NCI-H2029 (cell line): ENCODE measurements around the gene EXOC6.
"Not testable (repeated sequence)": the region's sequence is repeated elsewhere in the genome, so short reads cannot be mapped to it uniquely, and the experiment has no call there.

ENCODE experiments used
- DNase-seq: peaks from one replicate; lab custom pipeline; 2025; lab: John Stamatoyannopoulos, UW

EXOC6 gene

DNA sequence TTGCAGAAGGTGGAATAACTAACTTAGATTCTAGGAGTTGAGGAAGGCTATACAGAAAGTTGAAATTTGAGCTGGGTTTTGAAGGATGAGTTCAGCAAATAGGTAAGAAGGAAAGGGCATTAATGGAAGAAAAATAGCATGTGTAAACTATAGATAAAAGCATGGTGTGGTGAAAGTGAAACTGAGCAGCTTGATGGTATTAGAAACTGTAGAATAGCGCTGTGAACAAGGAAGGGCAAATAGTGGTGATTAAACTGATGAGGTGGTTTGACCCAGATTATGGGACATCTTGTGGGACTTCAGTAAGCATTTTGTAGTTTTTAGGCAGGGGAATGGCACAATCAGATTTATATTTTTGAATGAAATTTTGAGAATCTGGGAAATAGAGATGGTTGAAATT is 90.5 kb downstream of the EXOC6 start:
- DNase-seq: no peak

DNA sequence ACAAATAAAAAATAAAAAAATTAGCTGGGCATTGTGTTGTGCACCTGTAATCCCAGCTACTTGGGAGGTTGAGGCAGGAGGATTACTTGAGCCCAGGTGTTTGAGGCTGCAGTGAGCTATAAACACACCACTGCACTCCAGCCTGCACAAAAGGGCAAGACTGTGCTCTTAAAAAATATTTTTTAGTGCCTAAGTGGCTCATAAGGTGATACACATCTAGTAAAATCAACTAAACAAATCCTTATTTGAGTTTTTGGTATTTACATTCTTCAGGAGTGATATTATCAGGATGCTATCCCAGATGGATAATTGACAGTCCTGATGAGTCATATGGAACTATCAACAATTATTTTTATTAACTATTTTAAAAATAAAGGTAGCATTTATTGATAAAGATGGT is 93.9 kb downstream of the EXOC6 start:
- no peak for DNase-seq

DNA sequence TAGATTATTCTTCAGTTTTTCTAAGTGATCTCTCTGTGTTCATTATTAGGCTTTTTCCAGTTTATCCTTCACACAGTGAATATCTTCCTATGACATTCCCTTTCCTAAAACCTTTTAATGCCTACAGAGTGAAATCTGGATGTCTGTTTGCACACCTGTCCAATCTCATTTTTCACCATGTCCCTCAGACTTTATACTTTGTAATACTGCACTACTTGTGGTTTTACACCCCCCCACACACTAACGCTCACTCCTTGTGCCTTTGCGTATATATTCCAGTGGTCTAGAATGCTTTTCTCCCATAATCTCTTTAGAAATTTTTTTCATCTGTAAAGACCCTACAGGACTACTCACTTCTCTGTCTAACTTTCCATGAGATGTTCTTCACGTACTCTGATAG is 98.2 kb downstream of the EXOC6 start:
- DNase-seq: no peak

DNA sequence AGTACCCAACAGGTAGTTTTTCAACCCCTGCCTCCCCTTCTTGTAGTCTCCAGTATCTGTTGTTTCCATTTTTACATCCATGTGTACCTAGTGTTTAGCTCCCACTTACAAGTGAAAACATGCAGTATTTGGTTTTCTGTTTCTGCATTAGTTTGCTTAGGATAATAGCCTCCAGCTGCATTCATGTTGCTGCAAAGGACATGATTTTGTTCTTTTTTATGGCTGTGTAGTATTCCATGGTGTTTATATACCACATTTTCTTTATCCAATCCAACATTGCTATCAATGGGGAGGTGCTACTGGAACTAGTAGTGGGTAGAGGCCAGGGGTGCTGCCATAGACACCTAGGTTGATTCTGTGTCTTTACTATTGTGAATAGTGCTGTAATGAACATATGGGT is 104.3 kb downstream of the EXOC6 start:
- not testable (repeated sequence) for DNase-seq

DNA sequence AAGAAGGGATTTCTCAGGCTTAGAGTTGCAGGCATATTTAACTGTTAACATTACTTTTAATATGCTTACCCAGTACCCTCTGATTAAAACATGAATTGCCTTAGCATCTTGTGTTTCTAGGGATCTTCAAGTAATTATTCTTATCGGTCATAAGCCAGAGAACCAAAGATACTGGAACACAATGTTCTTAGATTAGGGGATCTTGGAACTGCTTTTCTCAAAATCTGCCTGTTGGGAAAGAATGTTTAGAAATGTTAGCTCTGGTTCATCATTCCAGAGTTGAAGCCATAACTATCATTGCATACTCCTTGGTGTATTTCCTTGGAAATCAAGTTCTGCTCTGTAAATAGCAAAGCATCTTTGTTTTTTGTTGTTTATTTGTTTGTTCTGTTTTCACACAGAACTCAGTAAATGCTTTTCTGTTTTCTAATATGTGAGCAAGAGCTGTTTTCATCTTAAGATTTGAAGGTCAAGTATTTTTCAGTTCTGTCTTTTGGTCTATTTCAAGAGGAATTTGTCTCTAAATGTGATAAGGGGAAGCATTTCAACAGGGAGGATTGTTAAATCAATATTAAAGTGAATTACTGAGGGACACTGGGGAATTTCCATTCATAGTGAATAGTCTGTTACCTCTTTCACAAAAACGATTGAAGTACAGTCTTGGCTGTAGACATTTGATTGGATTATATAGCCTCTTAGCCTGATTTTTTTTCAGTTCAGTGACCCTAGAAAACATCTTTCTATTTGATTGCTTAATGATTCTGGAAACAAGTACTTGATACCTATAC is 109.1 kb downstream of the EXOC6 start:
- DNase-seq: no peak

DNA sequence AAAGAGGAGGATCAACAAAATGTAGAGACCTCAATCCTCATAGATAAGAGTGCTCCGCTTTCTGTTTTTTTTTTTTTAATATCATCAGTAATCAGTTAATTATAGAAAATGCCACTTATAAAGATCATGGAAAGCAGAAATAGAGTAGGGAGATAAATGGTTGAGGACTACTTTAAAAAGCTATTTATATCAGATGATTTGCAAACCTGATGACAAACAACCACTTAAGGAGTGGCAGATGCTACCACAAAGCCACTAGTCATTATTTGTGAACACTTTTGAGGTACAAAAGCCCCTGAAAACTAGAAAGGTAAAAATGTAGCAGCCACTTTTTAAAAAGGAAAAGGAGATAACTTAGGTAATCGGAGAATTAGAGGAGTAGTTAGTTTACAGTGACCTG is 113.3 kb downstream of the EXOC6 start:
- no peak for DNase-seq

DNA sequence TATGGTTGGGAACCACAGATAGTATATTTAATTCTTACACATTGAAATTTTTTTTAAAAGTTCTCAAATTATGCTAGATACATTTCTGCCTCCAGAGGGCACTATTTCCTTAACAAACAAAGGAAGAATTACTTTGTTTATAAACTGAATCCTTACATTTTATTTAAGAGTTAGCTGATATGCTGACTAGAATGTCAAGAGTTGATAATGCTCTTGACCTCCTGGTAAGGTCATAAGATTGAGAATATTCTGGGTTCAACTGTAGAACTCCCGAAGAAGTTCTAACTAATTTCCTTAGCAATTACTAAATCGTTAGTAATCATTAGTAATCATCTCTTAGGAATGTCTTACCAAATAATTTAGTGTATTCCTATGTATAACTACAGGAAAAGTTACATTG is 117.0 kb downstream of the EXOC6 start:
- DNase-seq: no peak

DNA sequence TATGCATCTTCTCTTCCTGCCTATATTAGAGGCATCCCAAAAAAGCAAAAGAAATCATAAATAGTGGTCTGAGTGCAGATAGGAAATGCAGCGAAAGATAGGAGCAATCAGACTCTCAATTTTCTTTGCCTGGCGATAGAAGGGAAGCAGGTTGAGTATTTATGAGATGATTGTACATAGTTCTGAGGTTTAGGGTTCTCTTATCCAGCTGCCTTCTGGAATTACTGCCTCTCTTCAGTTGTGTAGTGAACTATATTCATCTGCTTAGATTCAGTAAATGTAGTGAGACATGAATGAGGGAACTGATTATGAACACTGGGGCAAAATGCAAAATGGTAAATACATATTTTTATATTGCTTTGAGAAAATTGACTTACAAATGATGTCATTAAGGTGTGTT is 119.3 kb downstream of the EXOC6 start:
- DNase-seq: no peak

DNA sequence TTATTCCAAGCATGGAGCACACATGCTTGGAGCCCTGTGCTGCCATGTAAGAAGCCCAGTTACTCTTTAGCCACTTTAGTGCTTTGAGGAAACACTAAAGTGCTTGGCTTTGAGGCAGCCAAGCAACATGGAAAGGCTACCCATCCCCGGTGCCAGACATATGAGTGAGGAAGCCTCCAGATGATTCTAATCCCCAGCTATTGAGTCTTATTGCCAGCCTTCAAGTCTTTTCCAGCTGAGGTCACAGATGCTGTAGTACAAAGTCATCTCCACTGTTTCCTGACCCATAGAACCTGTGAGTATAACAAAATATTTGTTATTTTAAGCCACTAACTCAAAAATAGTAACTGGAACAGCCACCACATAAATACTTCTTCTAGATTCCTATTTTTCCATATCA is 120.8 kb downstream of the EXOC6 start:
- no peak for DNase-seq

DNA sequence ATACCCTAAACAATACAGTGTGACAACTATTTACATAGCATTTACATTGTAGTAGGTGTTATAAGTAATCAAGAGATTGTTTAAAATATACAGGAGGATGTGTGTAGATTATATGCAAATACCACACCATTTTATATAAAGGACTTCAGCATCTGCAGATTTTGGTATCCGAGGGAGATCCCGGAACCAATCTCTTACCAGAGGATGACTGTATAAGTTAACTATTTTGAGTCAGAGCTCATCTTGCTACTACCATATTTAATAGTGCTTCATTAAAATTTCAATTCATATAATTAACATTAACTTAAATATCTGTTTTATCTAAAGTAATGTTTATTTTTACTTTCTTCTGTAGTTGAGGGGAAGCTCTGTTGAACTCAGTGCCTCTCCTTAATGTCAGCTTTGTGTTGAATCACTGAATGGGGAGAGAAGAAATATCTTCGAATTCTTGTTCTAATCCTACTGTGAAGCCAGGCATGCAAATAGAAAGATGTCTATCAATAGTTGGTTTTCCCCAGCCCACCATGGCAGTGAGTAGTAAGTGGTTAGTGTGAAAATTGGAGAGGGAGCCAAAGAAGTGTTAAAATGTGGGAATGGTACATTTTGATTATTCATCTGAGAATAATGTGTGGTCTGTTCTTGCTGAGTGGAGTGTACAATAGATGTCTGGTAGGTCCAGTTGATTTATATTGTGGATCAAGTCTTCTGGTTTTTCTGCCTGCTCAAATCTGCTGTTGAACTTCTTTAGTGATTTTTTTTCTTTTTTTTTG is 122.2 kb downstream of the EXOC6 start:
- no peak for DNase-seq

DNA sequence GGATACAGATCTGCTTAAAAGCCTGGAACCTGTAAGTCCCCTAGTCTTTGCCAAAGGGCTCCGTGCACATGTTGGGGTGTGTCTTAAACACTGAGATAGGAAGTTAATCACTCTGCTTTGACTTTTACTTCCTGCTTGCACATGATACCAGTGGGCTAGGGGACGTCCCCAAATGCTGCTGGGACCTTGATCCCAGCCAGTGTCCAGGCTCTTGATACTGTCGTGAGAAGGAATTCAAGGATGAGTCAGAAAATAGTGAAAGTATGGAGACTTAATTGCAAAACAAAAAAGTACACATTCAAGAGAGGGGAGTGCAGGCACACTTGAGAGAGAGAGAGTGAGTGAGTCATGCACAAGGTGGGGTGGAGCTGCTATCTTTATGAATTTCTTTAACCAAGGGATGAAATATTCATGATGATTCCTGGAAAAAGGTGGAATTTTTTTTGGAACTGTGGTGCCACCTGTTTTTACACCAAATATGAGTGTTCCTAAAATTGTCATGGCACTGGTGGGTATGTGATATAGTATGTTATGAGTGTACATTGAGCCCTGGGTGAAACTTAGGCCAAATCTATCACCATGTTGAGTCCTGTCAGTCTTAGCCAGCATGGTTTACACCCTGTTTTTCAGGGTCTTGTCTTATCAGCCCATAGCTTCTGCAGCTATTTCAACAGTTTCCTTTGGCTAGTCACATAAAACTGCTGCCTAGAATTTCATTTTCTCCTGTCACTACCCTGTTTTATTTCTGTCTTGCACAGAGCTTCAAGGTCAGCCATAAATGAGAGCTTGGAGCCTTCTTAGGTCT is 123.9 kb downstream of the EXOC6 start:
- no peak for DNase-seq

DNA sequence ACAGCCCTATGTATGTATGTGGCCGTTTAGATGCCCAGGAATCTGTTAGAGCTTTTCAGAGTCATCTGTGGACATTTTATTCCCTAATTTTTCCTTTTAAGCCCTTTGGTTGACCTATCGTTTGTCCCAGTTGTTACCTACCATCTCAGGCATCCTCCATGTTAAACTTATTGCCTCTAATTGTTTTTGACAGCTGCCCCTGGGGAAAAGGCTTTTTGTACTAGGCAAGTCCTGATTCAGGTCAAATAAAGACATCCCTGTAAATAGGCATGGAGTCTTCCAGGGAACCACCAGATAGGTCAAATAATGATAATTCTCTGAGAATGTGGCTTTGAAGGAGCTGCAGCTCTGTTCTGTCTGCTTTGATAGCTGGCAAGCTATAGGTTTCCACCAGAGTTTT is 124.6 kb downstream of the EXOC6 start:
- DNase-seq: no peak

DNA sequence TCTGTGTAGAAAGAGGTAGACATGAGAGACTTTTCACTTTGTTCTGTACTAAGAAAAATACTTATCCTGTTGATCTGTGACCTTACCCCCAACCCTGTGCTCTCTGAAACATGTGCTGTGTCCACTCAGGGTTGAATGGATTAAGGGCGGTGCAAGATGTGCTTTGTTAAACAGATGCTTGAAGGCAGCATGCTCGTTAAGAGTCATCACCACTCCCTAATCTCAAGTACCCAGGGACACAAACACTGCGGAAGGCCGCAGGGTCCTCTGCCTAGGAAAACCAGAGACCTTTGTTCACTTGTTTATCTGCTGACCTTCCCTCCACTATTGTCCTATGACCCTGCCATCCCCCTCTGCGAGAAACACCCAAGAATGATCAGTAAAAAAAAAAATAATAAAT is 128.0 kb downstream of the EXOC6 start:
- DNase-seq: not testable (repeated sequence)

DNA sequence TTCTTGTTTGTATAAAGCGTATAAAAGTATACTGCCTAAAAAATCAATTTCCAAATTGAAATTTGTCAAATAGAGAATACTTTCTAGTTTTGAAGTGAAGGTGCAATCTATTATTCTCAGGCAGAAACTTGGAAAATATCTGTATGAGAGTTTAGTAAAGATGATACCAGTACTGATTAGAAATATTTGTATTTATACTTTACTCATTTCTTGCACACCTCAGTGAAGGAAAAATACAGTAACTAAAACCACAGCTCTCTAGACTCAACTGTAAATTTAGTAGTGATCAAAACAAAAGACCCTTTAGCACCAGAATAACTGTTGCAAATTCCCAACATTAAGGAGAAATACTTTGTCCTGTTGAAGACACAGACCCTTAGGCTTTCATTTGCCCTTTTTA is 140.9 kb downstream of the EXOC6 start:
- no peak for DNase-seq

DNA sequence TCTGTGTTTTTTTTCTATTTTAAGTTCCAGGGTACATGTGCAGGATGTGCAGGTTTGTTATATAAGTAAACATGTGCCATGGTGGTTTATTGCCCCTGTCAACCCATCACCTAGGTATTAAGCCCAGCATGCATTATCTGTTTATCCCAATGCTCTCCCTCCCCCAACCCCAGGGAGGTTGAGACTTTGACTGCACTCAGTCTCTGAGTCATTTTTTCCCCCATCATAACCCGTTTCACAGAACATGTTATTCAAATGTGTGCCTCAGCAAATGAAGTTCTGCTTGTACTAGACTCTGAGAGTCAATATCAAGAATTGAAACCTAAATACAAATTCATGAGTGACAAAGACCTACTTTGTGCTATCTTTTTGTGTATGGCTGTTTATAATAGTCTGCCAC is 142.3 kb downstream of the EXOC6 start:
- no peak for DNase-seq

DNA sequence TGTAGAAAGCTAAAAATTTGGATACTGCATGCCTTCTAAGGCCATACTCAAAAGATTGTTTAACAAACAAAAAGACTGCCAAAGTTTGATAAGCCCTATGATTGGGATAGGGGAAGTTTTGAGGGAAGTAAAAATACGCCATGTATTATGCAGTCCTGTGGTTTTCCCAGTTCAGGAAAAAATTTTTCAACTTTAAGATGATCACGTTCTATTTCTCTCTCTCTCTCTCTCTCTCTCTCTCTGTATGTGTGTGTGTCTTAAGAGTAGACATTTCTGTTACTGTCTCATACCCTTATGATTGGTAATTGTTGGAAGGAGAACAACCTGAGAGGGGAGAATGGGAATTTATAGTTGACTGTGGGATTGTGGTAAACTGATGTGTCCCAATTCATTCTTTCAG is 143.2 kb downstream of the EXOC6 start:
- no peak for DNase-seq

DNA sequence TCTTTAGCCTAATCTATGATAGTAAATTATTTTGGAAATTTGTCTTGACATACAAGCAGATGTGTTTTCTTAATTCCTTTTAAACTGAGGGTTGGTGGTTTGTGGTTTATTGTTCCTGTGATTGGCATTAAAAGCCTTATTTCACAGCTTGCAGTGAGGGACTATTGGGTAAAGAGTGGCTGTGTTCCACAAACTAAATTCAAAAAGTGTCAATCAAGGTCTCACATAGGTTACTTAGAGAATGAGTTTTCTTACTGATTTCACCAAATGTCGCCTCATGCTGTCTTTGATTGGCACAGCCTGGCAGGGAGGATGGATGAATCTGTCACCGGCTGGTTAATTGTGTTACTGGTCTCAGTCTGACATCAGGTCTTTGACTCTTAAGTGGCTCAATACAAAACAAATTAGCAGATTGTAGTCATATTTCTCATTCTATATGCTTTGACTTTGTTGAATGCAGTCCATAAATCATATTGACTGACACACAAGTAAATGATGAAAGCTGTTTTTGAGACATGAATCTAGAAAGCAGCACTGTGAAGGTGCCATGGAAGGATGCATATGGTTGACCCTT is 145.5 kb downstream of the EXOC6 start:
- no peak for DNase-seq

DNA sequence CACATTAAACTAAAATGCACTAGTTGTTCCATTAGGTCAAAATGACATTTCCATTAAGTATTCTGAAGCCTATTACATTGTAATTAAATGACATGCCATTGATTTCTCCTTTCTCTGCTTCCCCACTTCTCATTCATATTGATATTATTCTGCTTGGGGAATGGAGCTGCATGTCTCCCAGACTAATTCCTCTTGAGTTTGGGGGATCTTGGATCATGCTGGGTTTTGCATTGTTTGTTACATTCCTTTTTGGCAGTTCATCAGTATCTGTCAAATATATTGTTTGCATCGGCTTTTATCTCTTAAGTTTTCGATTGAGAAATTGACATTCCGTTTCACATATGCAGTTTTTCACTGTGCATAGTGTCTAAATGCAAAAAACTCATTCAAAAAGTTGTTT is 147.2 kb downstream of the EXOC6 start:
- no peak for DNase-seq

DNA sequence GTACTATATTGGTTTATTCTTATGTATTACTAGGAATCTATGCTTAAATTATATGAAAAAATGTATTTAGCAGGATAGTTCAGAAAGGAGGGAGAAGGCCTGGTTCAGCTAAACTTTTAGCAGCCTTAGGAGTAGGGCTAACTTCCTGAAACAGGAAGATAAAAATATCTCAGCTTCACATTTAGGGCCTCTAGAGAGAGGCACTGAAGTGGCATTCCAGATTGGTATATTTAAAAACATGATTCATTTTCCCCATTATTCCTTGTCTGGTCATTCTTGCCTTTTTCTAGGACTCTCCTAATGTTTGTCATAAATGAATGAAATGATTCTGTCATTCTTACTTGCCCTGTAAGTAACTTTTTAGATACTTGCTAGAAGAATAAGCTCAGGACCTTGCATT is 149.3 kb downstream of the EXOC6 start:
- DNase-seq: no peak

DNA sequence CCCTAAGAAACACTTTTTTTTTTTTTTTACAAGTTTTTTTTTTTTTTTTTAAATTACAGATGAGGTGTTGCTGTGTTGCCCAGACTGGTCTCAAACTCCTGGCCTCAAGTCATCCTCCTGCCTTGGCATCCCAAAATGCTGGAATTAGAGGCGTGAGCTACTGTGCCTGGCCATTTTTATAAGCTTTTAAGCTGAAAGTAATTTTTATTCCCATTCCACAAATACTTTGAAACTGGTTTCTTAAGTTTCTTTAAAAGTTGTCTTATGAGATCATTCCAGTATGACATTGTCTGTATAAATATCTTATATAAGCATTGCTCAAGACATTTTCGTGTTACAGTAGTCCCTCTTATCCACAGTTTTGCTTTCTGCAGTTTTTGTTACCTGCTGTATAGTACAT is 150.9 kb downstream of the EXOC6 start:
- no peak for DNase-seq

DNA sequence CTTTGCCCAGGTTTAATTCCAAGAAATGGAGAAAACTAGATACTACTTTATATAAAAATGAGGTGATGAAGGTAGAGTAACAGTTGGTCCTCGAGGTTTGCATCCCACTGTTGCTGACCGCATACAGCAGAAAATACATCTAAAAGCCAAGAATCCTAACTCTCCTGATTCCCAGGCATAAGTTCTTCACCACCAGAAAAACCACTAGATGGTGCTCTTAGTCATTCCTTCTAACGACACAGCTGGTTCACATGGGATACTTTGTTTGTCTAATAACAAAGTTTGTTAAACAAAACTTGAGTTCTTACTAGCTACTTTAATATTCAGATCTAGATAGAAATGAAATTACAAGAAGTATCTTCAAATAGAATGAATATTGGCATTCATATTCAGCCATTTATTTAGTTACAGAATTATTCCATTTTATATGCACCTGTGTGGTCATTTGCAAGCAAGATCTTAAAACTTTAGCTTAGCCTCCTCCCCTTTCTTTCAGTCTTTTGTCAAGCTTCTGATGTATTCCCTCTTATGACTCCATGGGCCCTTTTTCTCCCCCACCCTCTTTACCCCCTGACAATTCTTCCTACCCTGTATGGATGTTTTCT is 158.2 kb downstream of the EXOC6 start:
- DNase-seq: no peak

DNA sequence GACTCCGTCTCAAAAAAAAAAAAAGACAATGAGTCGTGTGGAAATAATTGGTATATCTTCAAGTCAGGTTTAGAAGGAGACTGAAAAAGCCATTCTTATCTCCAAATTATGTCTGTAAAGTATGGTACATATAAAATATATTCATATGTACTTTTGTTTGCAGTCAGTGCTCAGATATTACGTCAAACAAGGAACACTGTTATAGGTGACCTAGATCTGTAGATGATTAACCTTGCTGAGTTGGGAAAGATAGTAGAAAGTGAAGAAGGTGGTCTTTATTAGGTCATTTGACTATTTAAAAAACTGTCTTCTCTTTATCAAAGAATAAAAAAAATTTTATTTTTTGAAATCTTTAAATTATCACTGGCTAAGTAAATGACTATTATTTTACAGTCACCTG is 167.4 kb downstream of the EXOC6 start:
- DNase-seq: no peak
